SK-N-SH (cell line): ENCODE measurements around the gene LIPE. TPM values are rescaled to one million over a fixed set of nuclear protein-coding genes. Genes with fewer than 3 reads are reported as not detected.

Source experiments
- CTCF ChIA-PET: fragments of 300-600, 350-600 bp; formaldehyde crosslinking; extraction: SDS; loops from one replicate; lab custom pipeline; 2021; lab: Yijun Ruan, JAX
- POLR2A ChIA-PET: fragments of 350-600 bp; sonication (Branson Sonifier 250); formaldehyde crosslinking; extraction: SDS; loops from one replicate; lab custom pipeline; 2020; ENCODE audit warnings: antibody characterized with exemption, inconsistent platforms; lab: Yijun Ruan, JAX
- DNase-seq: peaks from one replicate; pipeline ENCODE4 v3.0.0; 2012
- H2AFZ ChIP-seq: fragments of 200-600 bp; sonication (generic); 2 replicates; pipeline ENCODE4 v1.8.1; 2016; ENCODE audit warnings: antibody characterized with exemption, mild to moderate bottlenecking, low read depth
- H3F3A ChIP-seq: fragments of 200-600 bp; sonication (generic); replicated peaks from 2 replicates; pipeline ENCODE3; 2016; ENCODE audit warnings: antibody characterized with exemption, mild to moderate bottlenecking; ENCODE audit not compliant: insufficient read depth
- H3K27ac ChIP-seq, 2 experiments: fragments of 200-500 bp in 1 of 2; fragments of 200-600 bp in 1 of 2; sonication (Bioruptor generic) in 1 of 2; sonication (generic), shearing (Covaris generic) in 1 of 2; 2 replicates each; pipeline versions ENCODE4 v1.5.1 to v1.6.1; 2014 to 2016; ENCODE audit warnings: low read depth in 2 of 2, inconsistent platforms in 1 of 2, low read length in 1 of 2, mild to moderate bottlenecking in 1 of 2, mixed read lengths in 1 of 2
- H3K27me3 ChIP-seq: fragments of 200-600 bp; sonication (generic), shearing (Covaris generic); 2 replicates; pipeline ENCODE4 v1.6.1; 2016; ENCODE audit warnings: mixed run types; ENCODE audit not compliant: insufficient read depth
- H3K36me3 ChIP-seq, 2 experiments: fragments of 200-500 bp in 1 of 2; fragments of 200-600 bp in 1 of 2; sonication (Bioruptor generic) in 1 of 2; sonication (generic) in 1 of 2; replicated peaks in 1 of 2; 2 replicates each; pipeline versions ENCODE3 to v1.5.1; 2014 to 2016; ENCODE audit warnings: low read length in 1 of 2, mild to moderate bottlenecking in 1 of 2; ENCODE audit not compliant: insufficient read depth in 2 of 2, control insufficient read depth in 1 of 2
- H3K4me1 ChIP-seq, 2 experiments: fragments of 200-500 bp in 1 of 2; fragments of 200-600 bp in 1 of 2; sonication (Bioruptor generic) in 1 of 2; sonication (generic), shearing (Covaris generic) in 1 of 2; 2 replicates each; pipeline versions ENCODE4 v1.5.1 to v1.6.1; 2014 to 2016; ENCODE audit warnings: low read depth in 1 of 2, low read length in 1 of 2, mixed run types in 1 of 2; ENCODE audit not compliant: insufficient read depth in 2 of 2, control insufficient read depth in 1 of 2
- H3K4me2 ChIP-seq: fragments of 200-600 bp; sonication (generic), shearing (Covaris generic); 2 replicates; pipeline ENCODE4 v1.6.1; 2017; ENCODE audit warnings: mixed run types
- H3K4me3 ChIP-seq, 2 experiments: fragments of 200-500 bp in 1 of 2; fragments of 200-600 bp in 1 of 2; sonication (Bioruptor generic) in 1 of 2; sonication (generic), shearing (Covaris generic) in 1 of 2; 2 replicates each; pipeline versions ENCODE4 v1.5.1 to v1.8.1; 2014 to 2016; ENCODE audit warnings: low read depth in 2 of 2, inconsistent platforms in 1 of 2, low read length in 1 of 2, mild to moderate bottlenecking in 1 of 2, mixed read lengths in 1 of 2, moderate library complexity in 1 of 2
- H3K79me2 ChIP-seq: fragments of 200-600 bp; sonication (generic); 2 replicates; pipeline ENCODE4 v1.8.1; 2017; ENCODE audit warnings: mild to moderate bottlenecking; ENCODE audit not compliant: insufficient read depth
- H3K9ac ChIP-seq: fragments of 200-600 bp; sonication (generic); 2 replicates; pipeline ENCODE4 v1.6.1; 2017; ENCODE audit warnings: mixed run types
- H3K9me2 ChIP-seq: fragments of 200-600 bp; sonication (generic); 2 replicates; pipeline ENCODE4 v1.6.1; 2017; ENCODE audit warnings: mixed run types
- H3K9me3 ChIP-seq: fragments of 200-600 bp; sonication (generic); 2 replicates; pipeline ENCODE4 v1.6.1; 2017; ENCODE audit warnings: mixed run types, mild to moderate bottlenecking, moderate library complexity
- H4K20me1 ChIP-seq: fragments of 200-600 bp; sonication (generic); 2 replicates; pipeline ENCODE4 v1.6.1; 2017; ENCODE audit warnings: mild to moderate bottlenecking, mixed run types; ENCODE audit not compliant: insufficient read depth
- FOSL2 ChIP-seq: IDR thresholded peaks from 2 replicates; pipeline ENCODE4 v1.4.0; 2012; ENCODE audit warnings: low read depth, mild to moderate bottlenecking, moderate library complexity, borderline replicate concordance
- FOXJ3 ChIP-seq: sonication (generic); formaldehyde crosslinking; IDR thresholded peaks from 2 replicates; pipeline ENCODE4 v1.5.1; 2020; ENCODE audit warnings: mild to moderate bottlenecking, missing genetic modification reagents
- IRF3 ChIP-seq: fragments of 150-350 bp; IDR thresholded peaks from 2 replicates; pipeline ENCODE4 v1.6.1; 2016; ENCODE audit warnings: mild to moderate bottlenecking, low read depth, low read length
- NFIC ChIP-seq: IDR thresholded peaks from 2 replicates; pipeline ENCODE4 v1.4.0; 2012; ENCODE audit warnings: borderline replicate concordance
- NRF1 ChIP-seq: IDR thresholded peaks from 2 replicates; pipeline ENCODE4 v1.6.1; 2012; ENCODE audit warnings: low read depth, mild to moderate bottlenecking, low read length
- PBX3 ChIP-seq: IDR thresholded peaks from 2 replicates; pipeline ENCODE4; 2012
- POLR2AphosphoS5 ChIP-seq: IDR thresholded peaks from 2 replicates; pipeline ENCODE4 v1.6.1; 2012; ENCODE audit warnings: low read depth, low read length
- RAD21 ChIP-seq: IDR thresholded peaks from 2 replicates; pipeline ENCODE4 v1.6.1; 2012; ENCODE audit warnings: mild to moderate bottlenecking, low read length
- REST ChIP-seq: IDR thresholded peaks from 2 replicates; pipeline ENCODE4 v1.6.1; 2012; ENCODE audit warnings: mild to moderate bottlenecking, low read depth, low read length, moderate library complexity
- SIN3A ChIP-seq: IDR thresholded peaks from 2 replicates; pipeline ENCODE4 v1.6.1; 2012; ENCODE audit warnings: low read depth, mild to moderate bottlenecking, low read length, moderate library complexity, borderline replicate concordance
- TEAD4 ChIP-seq: IDR thresholded peaks from 2 replicates; pipeline ENCODE4 v1.4.0; 2012; ENCODE audit warnings: mild to moderate bottlenecking, borderline replicate concordance; ENCODE audit not compliant: insufficient read depth
- YY1 ChIP-seq: IDR thresholded peaks from 2 replicates; pipeline ENCODE4 v1.4.0; 2012; ENCODE audit warnings: low read depth, mild to moderate bottlenecking
- WGBS: methylation state at CpG from one replicate; pipeline ENCODE4 v1.1.6; 2017; ENCODE audit warnings: low lambda C conversion rate; 5-methylcytosine and 5-hydroxymethylcytosine counted together
- polyA plus RNA-seq, 3 experiments: library from polyadenylated mRNA; depleted of rRNA; stranded (reverse); fragments of >200 nt; gene quantifications; 2 replicates each; pipeline ENCODE4 v1.2.3, GENCODE V29; 2012

LIPE gene
- polyA plus RNA-seq, 1 of the 3 experiments (the other 2 are of a cell fraction), result 4.4 TPM

DNA sequence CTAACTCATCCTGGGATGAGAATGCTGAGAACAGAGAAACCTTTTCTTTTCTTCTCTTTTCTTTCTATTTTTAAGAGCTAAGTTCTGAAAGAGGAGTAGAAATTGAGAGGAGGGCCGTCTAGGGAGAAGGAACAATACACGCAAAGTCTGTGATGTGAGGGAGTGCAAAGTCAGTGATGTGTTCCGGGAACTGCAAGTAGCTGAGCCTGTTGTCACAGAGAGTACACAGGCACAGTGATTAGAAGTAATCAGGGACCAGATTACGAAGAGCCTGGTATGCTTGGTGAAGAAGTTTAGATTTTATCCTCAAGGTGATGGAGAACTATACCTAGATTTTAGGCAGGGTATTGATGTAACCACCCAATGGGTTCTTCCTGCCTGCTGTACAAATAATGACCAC is 47.6 kb upstream of the LIPE start:
- Histone ChIP-seq H3K4me1 (no peaks in the 10 kb centered on the region), H4K20me1 (no peaks in the 10 kb centered on the region), H3K9me2 (no peaks in the 10 kb centered on the region), H3F3A (no peaks in the 10 kb centered on the region), H3K9me3 (no peaks in the 10 kb centered on the region), H3K9ac (no peak overlapping the region), H3K4me2 (no peak overlapping the region), H3K79me2 (no peaks in the 10 kb centered on the region), H3K27ac (no peak overlapping the region), H3K27me3 (no peaks in the 10 kb centered on the region), H3K4me3 (no peak overlapping the region), H3K36me3 (no peaks in the 10 kb centered on the region), H2AFZ (no peak overlapping the region)
- TF ChIP-seq POLR2AphosphoS5 (no peak), IRF3 (no peak), NRF1 (no peak), REST (no peak), PBX3 (no peak), NFIC (no peak), SIN3A (no peak), FOSL2 (no peak), RAD21 (no peak), YY1 (no peak), FOXJ3 (CRISPR knock-in tag) (no peak), TEAD4 (no peak)
- CTCF ChIA-PET, result interaction anchor here (0.7 to 3.0 kb wide), 4 partner anchors 20 to 92 kb away, joined by 3 to 12 read pairs (median 5); no protein-coding TSS in a partner anchor
- POLR2A ChIA-PET, result interaction anchor here (1.0 kb wide), 1 partner anchor 8 kb away, joined by 4 read pairs; no protein-coding TSS in a partner anchor
- DNase-seq, result no peak
- 54% methylated on average over 4 of the region's 4 CpGs for WGBS
